ENCODE data around the gene GNA12. TPM values are rescaled to one million over a fixed set of nuclear protein-coding genes. Genes with fewer than 3 reads are reported as not detected.

Gene GNA12
- total and polyA plus RNA-seq, 10 of the 15 experiments (the other 5 are each of a cell fraction or from before 2014, with no cell fraction given), result 1.9 to 51.8 (median 12.6) TPM

- no TSS peak for BruUV-seq (replicated peaks)
- RAD21 ChIA-PET (ENCODE audit: unreplicated experiment), result interaction anchor here (1.0 to 2.1 kb wide), 4 partner anchors 11 to 45 kb away, joined by 3 to 9 read pairs (median 4); no protein-coding TSS in a partner anchor
- TF ChIP-seq E2F8 (IDR thresholded peaks at IDR 0.05; ENCODE audit: low read depth, partially characterized antibody), result no peak
- no peak for TF ChIP-seq MEF2B (IDR thresholded peaks at IDR 0.05; ENCODE audit: partially characterized antibody, poor library complexity, severe bottlenecking)
- H3K4me2 ChIP-seq (ENCODE audit: control insufficient read depth, insufficient read depth), result no peak overlapping the region
- intact Hi-C loops (cut with micrococcal nuclease; ENCODE audit: unreplicated experiment) (no loop called here), in situ Hi-C loops (cut with MboI) (no loop called here)
- no peaks in the 10 kb centered on the region for H4K20me1 ChIP-seq (ENCODE audit: control insufficient read depth, insufficient read depth)
- SMC1A ChIA-PET (ENCODE audit: uncharacterized antibody, unreplicated experiment), result interaction anchor here (0.9 to 5.3 kb wide), 7 partner anchors 9 to 52 kb away, joined by 3 to 28 read pairs (median 9); no protein-coding TSS in a partner anchor
- H3K9ac ChIP-seq (ENCODE audit: control insufficient read depth, insufficient read depth, low read length), result no peak overlapping the region
- peaks cover 2% of the 10 kb centered on the region for H3K79me2 ChIP-seq (ENCODE audit: control insufficient read depth, insufficient read depth, low read length)
- ATAC-seq (no peak), FAIRE-seq (no peak), DNase-seq (ENCODE audit: low read depth, low spot score) (no peak)
- H3K27ac ChIP-seq (ENCODE audit: control insufficient read depth, insufficient read depth), result no peak overlapping the region
- peaks cover 37% of the 10 kb centered on the region for H3K4me1 ChIP-seq (ENCODE audit: control insufficient read depth, insufficient read depth, low read length)
- H3K27me3 ChIP-seq (replicated peaks in 1 of 2; ENCODE audit: control insufficient read depth in 2 of 2, insufficient read depth in 2 of 2, low read length in 1 of 2), result no peaks in the 10 kb centered on the region
- no peak overlapping the region for H3K4me3 ChIP-seq
- WGBS (ENCODE audit: insufficient coverage, insufficient replicate concordance, low lambda C conversion rate, missing lambda C conversion rate), result 99% methylated on average over 18 of the region's 19 CpGs
- CTCF ChIA-PET, result interaction anchor here (0.9 to 5.6 kb wide), 5 partner anchors 9 to 103 kb away, joined by 3 to 33 read pairs (median 4); no protein-coding TSS in a partner anchor
- POLR2A ChIA-PET, result interaction anchor here (0.9 kb wide), 1 partner anchor 23 kb away, joined by 4 read pairs; no protein-coding TSS in a partner anchor
- H3K36me3 ChIP-seq (ENCODE audit: control insufficient read depth in 2 of 2, insufficient read depth in 2 of 2, low read length in 1 of 2), result peaks cover 0 to 4% of the 10 kb centered on the region in 2 experiments; a peak in 2 of 4 replicates
- H2AFZ ChIP-seq (ENCODE audit: control insufficient read depth, low read depth, low read length), result no peak overlapping the region
- no peaks in the 10 kb centered on the region for H3K9me3 ChIP-seq (replicated peaks; ENCODE audit: control insufficient read depth, insufficient read depth, low read length)
Observed at GRCh38 chr7:2761131-2761624, 82.9 kb downstream of the GNA12 start.
